GM12878 (cell line): ENCODE measurements around the gene SAP30L. TPM values are rescaled to one million over a fixed set of nuclear protein-coding genes. Genes with fewer than 3 reads are reported as not detected.

Experiments used
- ATAC-seq: fragments of 200-7000 bp; cut with Tn5 transposase; 3 replicates; pipeline ENCODE4 v1.9.1; 2020; ENCODE audit warnings: mild to moderate bottlenecking, moderate library complexity
- BruUV-seq: library from RNA; stranded (reverse); fragments of 400-500 nt; replicated peaks from 2 replicates; lab custom pipeline; 2021; lab: Mats Ljungman, UMichigan
- CTCF ChIA-PET: fragments of 300-600 bp; sonication (Branson Sonifier 250); formaldehyde crosslinking; extraction: SDS; loops from one replicate; lab custom pipeline; 2021; ENCODE audit warnings: inconsistent platforms; lab: Yijun Ruan, JAX
- POLR2A ChIA-PET: fragments of 350-600 bp; formaldehyde crosslinking; extraction: SDS; loops from one replicate; lab custom pipeline; 2021; ENCODE audit warnings: inconsistent platforms; lab: Charles Lee
- RAD21 ChIA-PET: fragments of 300-600 bp; sonication (Branson Sonifier 250); formaldehyde crosslinking; loops from one replicate; lab custom pipeline; 2023; ENCODE audit warnings: antibody characterized with exemption; ENCODE audit not compliant: unreplicated experiment; lab: Charles Lee
- SMC1A ChIA-PET: fragments of 300-600 bp; sonication (Branson Sonifier 250); formaldehyde crosslinking; loops from one replicate; lab custom pipeline; 2023; ENCODE audit not compliant: unreplicated experiment, uncharacterized antibody; lab: Charles Lee
- DNase-seq: peaks from one replicate; pipeline ENCODE4 v3.0.0-alpha.2; 2011; ENCODE audit warnings: low read depth, low spot score
- FAIRE-seq: peaks from 3 replicates; lab custom pipeline; 2011; peaks lifted over from hg19 to GRCh38; lab: Jason Lieb, UNC
- H2AFZ ChIP-seq: 2 replicates; pipeline ENCODE4 v1.6.0; 2011; ENCODE audit warnings: low read depth, low read length, control low read depth; ENCODE audit not compliant: control insufficient read depth
- H3K27ac ChIP-seq: 2 replicates; pipeline ENCODE4 v1.5.1; 2011; ENCODE audit warnings: control low read depth; ENCODE audit not compliant: control insufficient read depth, insufficient read depth
- H3K27me3 ChIP-seq, 2 experiments: replicated peaks in 1 of 2; 2 replicates each; pipeline versions ENCODE4 v1.6.0 to v1.6.1; 2011; ENCODE audit warnings: low read length in 1 of 2; ENCODE audit not compliant: control insufficient read depth in 2 of 2, insufficient read depth in 2 of 2
- H3K36me3 ChIP-seq, 2 experiments: 2 replicates each; pipeline ENCODE4 v1.5.1; 2011; ENCODE audit warnings: low read length in 1 of 2; ENCODE audit not compliant: control insufficient read depth in 2 of 2, insufficient read depth in 2 of 2
- H3K4me1 ChIP-seq: 2 replicates; pipeline ENCODE4 v1.6.1; 2011; ENCODE audit warnings: mild to moderate bottlenecking, low read length, moderate library complexity, mixed read lengths; ENCODE audit not compliant: control insufficient read depth, insufficient read depth
- H3K4me2 ChIP-seq: 2 replicates; pipeline ENCODE4 v1.6.0; 2011; ENCODE audit warnings: control low read depth; ENCODE audit not compliant: control insufficient read depth, insufficient read depth
- H3K4me3 ChIP-seq: fragments of 200-600 bp; sonication (generic); 2 replicates; pipeline ENCODE4 v1.5.1; 2016
- H3K79me2 ChIP-seq: 2 replicates; pipeline ENCODE4 v1.6.0; 2011; ENCODE audit warnings: low read length; ENCODE audit not compliant: control insufficient read depth, insufficient read depth
- H3K9ac ChIP-seq: 2 replicates; pipeline ENCODE4 v1.8.0; 2011; ENCODE audit warnings: low read length, control low read depth, mixed read lengths; ENCODE audit not compliant: control insufficient read depth, insufficient read depth
- H3K9me3 ChIP-seq: replicated peaks from 3 replicates; pipeline ENCODE4 v1.5.1; 2011; ENCODE audit warnings: mild to moderate bottlenecking, low read length; ENCODE audit not compliant: control insufficient read depth, insufficient read depth
- H4K20me1 ChIP-seq: 2 replicates; pipeline ENCODE4 v1.6.0; 2011; ENCODE audit not compliant: control insufficient read depth, insufficient read depth
- CBFB ChIP-seq: IDR thresholded peaks from 2 replicates; pipeline ENCODE4 v1.6.1; 2016; ENCODE audit warnings: antibody characterized with exemption, low read depth
- CEBPB ChIP-seq, 2 experiments: fragments of 150-350 bp in 1 of 2; IDR thresholded peaks; 2 replicates each; pipeline ENCODE4 v1.6.1; 2012 to 2014; ENCODE audit warnings: low read depth in 2 of 2, low read length in 2 of 2, borderline replicate concordance in 1 of 2, inconsistent platforms in 1 of 2
- MTA3 ChIP-seq: IDR thresholded peaks from 2 replicates; pipeline ENCODE4 v1.6.1; 2012; ENCODE audit warnings: low read length, inconsistent platforms, borderline replicate concordance
- PAX8 ChIP-seq: fragments of 450-650 bp; IDR thresholded peaks from 2 replicates; pipeline ENCODE4 v1.6.1; 2017; ENCODE audit warnings: mild to moderate bottlenecking, moderate library complexity
- RFX5 ChIP-seq: IDR thresholded peaks from 2 replicates; pipeline ENCODE4 v1.6.1; 2011; ENCODE audit warnings: low read depth, low read length, improper control_type of control experiment
- SMC3 ChIP-seq: IDR thresholded peaks from 2 replicates; pipeline ENCODE4 v1.6.1; 2011; ENCODE audit warnings: low read length, improper control_type of control experiment, borderline replicate concordance
- YBX1 ChIP-seq: fragments of 450-650 bp; IDR thresholded peaks from 2 replicates; pipeline ENCODE4 v1.6.1; 2016; ENCODE audit warnings: antibody characterized with exemption
- WGBS: methylation state at CpG from one replicate; pipeline ENCODE4 v1.1.6; 2016; ENCODE audit warnings: low lambda C conversion rate; ENCODE audit not compliant: insufficient replicate concordance, insufficient coverage; ENCODE audit errors: missing lambda C conversion rate; 5-methylcytosine and 5-hydroxymethylcytosine counted together
- in situ Hi-C: fragments of 300-500 bp; cut with MboI; formaldehyde crosslinking; loops from 9 replicates; pipeline ENCODE4 v1.14.3; 2018; ENCODE audit warnings: mixed read lengths
- intact Hi-C: fragments of 100-400 bp; cut with micrococcal nuclease; formaldehyde crosslinking; loops from one replicate; pipeline ENCODE4 v1.14.2; 2022; ENCODE audit not compliant: unreplicated experiment
- polyA plus RNA-seq, 11 experiments: library from polyadenylated mRNA; depleted of rRNA in 4 of 11; unstranded in 6 of 11; stranded (reverse) in 5 of 11; fragments of >200 nt; fragmentation: Nextera tagmentation in 4 of 11; fragmentation: Illumina TruSeq in 1 of 11; extraction: Ambion mirVana in 4 of 11; extraction: Trizol in 1 of 11; gene quantifications; 1 replicate in 1 of 11; 2 replicates in 10 of 11; pipeline versions ENCODE4 v1.2.1 to v1.2.3, GENCODE V29; 2011 to 2016; ENCODE audit warnings: inconsistent platforms in 2 of 11, missing spikeins in 2 of 11, low read depth in 1 of 11
- total RNA-seq, 4 experiments: library from RNA; depleted of rRNA in 3 of 4; stranded (reverse); fragments of >200 nt in 3 of 4; fragmentation: Illumina TruSeq in 1 of 4; extraction: Trizol in 1 of 4; gene quantifications; 2 replicates each; pipeline versions ENCODE4 v1.2.1 to v1.2.3, GENCODE V29; 2013 to 2021
- TF ChIP-seq, protein P1 (sequence below): IDR thresholded peaks from 2 replicates; pipeline ENCODE4 v1.6.1; 2012; ENCODE audit warnings: low read depth, low read length, improper control_type of control experiment
- TF ChIP-seq, protein P2 (sequence below): fragments of 450-650 bp; IDR thresholded peaks from 2 replicates; pipeline ENCODE4 v1.6.1; 2017; ENCODE audit warnings: mild to moderate bottlenecking, low read depth, inconsistent platforms; ENCODE audit not compliant: poor library complexity, severe bottlenecking
- TF ChIP-seq, protein P3 (sequence below): IDR thresholded peaks from 2 replicates; pipeline ENCODE4 v1.6.1; 2011; ENCODE audit warnings: borderline replicate concordance, low read depth, mild to moderate bottlenecking, moderate library complexity, mixed read lengths, low read length; ENCODE audit not compliant: insufficient read depth; ENCODE audit errors: extremely low read length

SAP30L gene
- total and polyA plus RNA-seq, 10 of the 15 experiments (the other 5 are each of a cell fraction or from before 2014, with no cell fraction given): 2.4 to 36.8 (median 15.7) TPM

DNA sequence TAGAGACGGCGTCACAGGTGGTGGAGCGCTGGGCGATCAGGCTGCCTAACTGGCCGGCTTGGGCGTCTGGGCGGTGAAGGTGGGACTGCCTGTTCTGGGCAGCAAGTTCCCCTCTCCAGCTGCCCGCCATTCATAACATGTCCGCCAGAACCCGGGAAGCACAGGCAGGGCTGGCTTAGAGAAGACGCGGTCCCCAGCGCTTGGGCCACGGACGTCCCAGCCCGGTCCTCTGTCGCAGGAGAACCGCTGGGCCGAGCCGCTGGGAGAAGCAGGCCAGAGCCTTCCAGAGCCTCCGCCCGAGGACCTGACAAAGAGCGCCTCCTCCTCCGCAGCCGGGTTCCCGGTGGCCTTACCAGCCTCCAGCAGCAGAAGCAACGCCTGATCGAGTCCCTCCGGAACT, 47.5 kb downstream of the SAP30L start:
- BruUV-seq: no TSS peak
- CTCF ChIA-PET: interaction anchor here (0.6 to 2.1 kb wide), 2 partner anchors 27 to 28 kb away, joined by 3 to 11 read pairs; no protein-coding TSS in a partner anchor
- Histone ChIP-seq H3K36me3 (no peaks in the 10 kb centered on the region), H3K4me2 (no peak overlapping the region), H3K27ac (no peak overlapping the region), H4K20me1 (no peaks in the 10 kb centered on the region), H3K4me3 (no peak overlapping the region), H3K9ac (no peak overlapping the region), H2AFZ (no peak overlapping the region), H3K79me2 (no peaks in the 10 kb centered on the region), H3K27me3 (no peaks in the 10 kb centered on the region), H3K4me1 (no peaks in the 10 kb centered on the region; the same call in 1 of the 2 replicates), H3K9me3 (no peaks in the 10 kb centered on the region)
- FAIRE-seq: no peak
- ATAC-seq: no peak
- RAD21 ChIA-PET: no interaction called here
- in situ Hi-C loops: no loop called here
- TF ChIP-seq MTA3 (no peak), CBFB (no peak), CEBPB (IDR thresholded peaks at IDR 0.05; ENCODE audit: borderline replicate concordance in 1 of 2, low read depth in 2 of 2, low read length in 2 of 2) (no peak), SMC3 (no peak), RFX5 (no peak), YBX1 (no peak), PAX8 (no peak)
- TF ChIP-seq, protein P1, sequence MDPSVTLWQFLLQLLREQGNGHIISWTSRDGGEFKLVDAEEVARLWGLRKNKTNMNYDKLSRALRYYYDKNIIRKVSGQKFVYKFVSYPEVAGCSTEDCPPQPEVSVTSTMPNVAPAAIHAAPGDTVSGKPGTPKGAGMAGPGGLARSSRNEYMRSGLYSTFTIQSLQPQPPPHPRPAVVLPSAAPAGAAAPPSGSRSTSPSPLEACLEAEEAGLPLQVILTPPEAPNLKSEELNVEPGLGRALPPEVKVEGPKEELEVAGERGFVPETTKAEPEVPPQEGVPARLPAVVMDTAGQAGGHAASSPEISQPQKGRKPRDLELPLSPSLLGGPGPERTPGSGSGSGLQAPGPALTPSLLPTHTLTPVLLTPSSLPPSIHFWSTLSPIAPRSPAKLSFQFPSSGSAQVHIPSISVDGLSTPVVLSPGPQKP: no peak
- TF ChIP-seq, protein P2, sequence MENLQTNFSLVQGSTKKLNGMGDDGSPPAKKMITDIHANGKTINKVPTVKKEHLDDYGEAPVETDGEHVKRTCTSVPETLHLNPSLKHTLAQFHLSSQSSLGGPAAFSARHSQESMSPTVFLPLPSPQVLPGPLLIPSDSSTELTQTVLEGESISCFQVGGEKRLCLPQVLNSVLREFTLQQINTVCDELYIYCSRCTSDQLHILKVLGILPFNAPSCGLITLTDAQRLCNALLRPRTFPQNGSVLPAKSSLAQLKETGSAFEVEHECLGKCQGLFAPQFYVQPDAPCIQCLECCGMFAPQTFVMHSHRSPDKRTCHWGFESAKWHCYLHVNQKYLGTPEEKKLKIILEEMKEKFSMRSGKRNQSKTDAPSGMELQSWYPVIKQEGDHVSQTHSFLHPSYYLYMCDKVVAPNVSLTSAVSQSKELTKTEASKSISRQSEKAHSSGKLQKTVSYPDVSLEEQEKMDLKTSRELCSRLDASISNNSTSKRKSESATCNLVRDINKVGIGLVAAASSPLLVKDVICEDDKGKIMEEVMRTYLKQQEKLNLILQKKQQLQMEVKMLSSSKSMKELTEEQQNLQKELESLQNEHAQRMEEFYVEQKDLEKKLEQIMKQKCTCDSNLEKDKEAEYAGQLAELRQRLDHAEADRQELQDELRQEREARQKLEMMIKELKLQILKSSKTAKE: no peak
- TF ChIP-seq, protein P3, sequence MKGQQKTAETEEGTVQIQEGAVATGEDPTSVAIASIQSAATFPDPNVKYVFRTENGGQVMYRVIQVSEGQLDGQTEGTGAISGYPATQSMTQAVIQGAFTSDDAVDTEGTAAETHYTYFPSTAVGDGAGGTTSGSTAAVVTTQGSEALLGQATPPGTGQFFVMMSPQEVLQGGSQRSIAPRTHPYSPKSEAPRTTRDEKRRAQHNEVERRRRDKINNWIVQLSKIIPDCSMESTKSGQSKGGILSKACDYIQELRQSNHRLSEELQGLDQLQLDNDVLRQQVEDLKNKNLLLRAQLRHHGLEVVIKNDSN: no peak
- intact Hi-C loops: no loop called here
- SMC1A ChIA-PET: no interaction called here
- 71% methylated on average over 29 of the region's 29 CpGs for WGBS
- POLR2A ChIA-PET: no interaction called here
- DNase-seq: no peak
